Keratinocyte (primary cell): ENCODE measurements around the gene ZNF454. TPM values are rescaled to one million over a fixed set of nuclear protein-coding genes. Genes with fewer than 3 reads are reported as not detected.

Experiments used
- DNase-seq: peaks from one replicate; pipeline ENCODE4 v3.0.0-alpha.2; 2011; ENCODE audit warnings: low read depth, missing footprints, low spot score
- FAIRE-seq: peaks from 2 replicates; lab custom pipeline; 2011; peaks lifted over from hg19 to GRCh38; lab: Jason Lieb, UNC
- H2AFZ ChIP-seq: 2 replicates; pipeline ENCODE4 v1.6.0; 2012; ENCODE audit warnings: low read length, control low read depth, inconsistent platforms; ENCODE audit not compliant: control insufficient read depth
- H3K27ac ChIP-seq: 2 replicates; pipeline ENCODE4 v1.5.1; 2011; ENCODE audit warnings: low read length; ENCODE audit not compliant: control insufficient read depth, insufficient read depth
- H3K27me3 ChIP-seq: 3 replicates; pipeline ENCODE4 v1.6.0; 2011; ENCODE audit warnings: low read length; ENCODE audit not compliant: control insufficient read depth, insufficient read depth; ENCODE audit errors: extremely low read depth
- H3K36me3 ChIP-seq, 2 experiments: 2 replicates in 1 of 2; 3 replicates in 1 of 2; pipeline ENCODE4 v1.5.1; 2011; ENCODE audit warnings: low read length in 2 of 2, mild to moderate bottlenecking in 1 of 2; ENCODE audit not compliant: control insufficient read depth in 2 of 2, insufficient read depth in 2 of 2; ENCODE audit errors: extremely low read depth in 1 of 2
- H3K4me1 ChIP-seq: 3 replicates; pipeline ENCODE4 v1.5.1; 2011; ENCODE audit warnings: low read length; ENCODE audit not compliant: control insufficient read depth, insufficient read depth; ENCODE audit errors: extremely low read depth
- H3K4me2 ChIP-seq: 3 replicates; pipeline ENCODE4 v1.6.0; 2011; ENCODE audit warnings: low read depth, low read length; ENCODE audit not compliant: control insufficient read depth, insufficient read depth; ENCODE audit errors: extremely low read depth
- H3K4me3 ChIP-seq, 3 experiments: fragments of 200-600 bp in 1 of 3; sonication (generic) in 1 of 3; 2 replicates in 2 of 3; 3 replicates in 1 of 3; pipeline ENCODE4 v1.5.1; 2011 to 2016; ENCODE audit warnings: low read length in 3 of 3, mild to moderate bottlenecking in 3 of 3, control low read depth in 2 of 3, inconsistent platforms in 1 of 3, low read depth in 1 of 3, mixed read lengths in 1 of 3, mixed run types in 1 of 3, moderate library complexity in 1 of 3; ENCODE audit not compliant: control insufficient read depth in 2 of 3, insufficient read depth in 2 of 3; ENCODE audit errors: extremely low read depth in 1 of 3
- H3K79me2 ChIP-seq: 2 replicates; pipeline ENCODE4 v1.6.0; 2012; ENCODE audit warnings: low read length; ENCODE audit not compliant: control insufficient read depth, insufficient read depth
- H3K9ac ChIP-seq: 3 replicates; pipeline ENCODE4 v1.6.0; 2011; ENCODE audit warnings: low read length; ENCODE audit not compliant: control insufficient read depth, insufficient read depth; ENCODE audit errors: extremely low read depth
- H3K9me1 ChIP-seq: 3 replicates; pipeline ENCODE4 v1.6.0; 2011; ENCODE audit warnings: low read length; ENCODE audit not compliant: control insufficient read depth, insufficient read depth; ENCODE audit errors: extremely low read depth
- H3K9me3 ChIP-seq: 2 replicates; pipeline ENCODE4 v1.5.1; 2012; ENCODE audit warnings: low read depth, low read length; ENCODE audit not compliant: control insufficient read depth
- H4K20me1 ChIP-seq: 3 replicates; pipeline ENCODE4 v1.6.0; 2011; ENCODE audit warnings: low read length; ENCODE audit not compliant: control insufficient read depth, insufficient read depth; ENCODE audit errors: extremely low read depth
- CTCF ChIP-seq, 3 experiments: IDR thresholded peaks in 1 of 3; conservative IDR thresholded peaks in 1 of 3; optimal IDR thresholded peaks in 1 of 3; 2 replicates in 2 of 3; 3 replicates in 1 of 3; pipeline versions ENCODE3 to v1.5.1; 2011; ENCODE audit warnings: low read length in 3 of 3, mild to moderate bottlenecking in 3 of 3, moderate library complexity in 2 of 3, control low read depth in 1 of 3, inconsistent platforms in 1 of 3; ENCODE audit not compliant: insufficient read depth in 2 of 3; ENCODE audit errors: extremely low read depth in 1 of 3
- EZH2 ChIP-seq: IDR thresholded peaks from one replicate; pipeline ENCODE4 v1.6.1; 2012; ENCODE audit warnings: inconsistent platforms, mild to moderate bottlenecking, low read length, moderate library complexity
- dilution Hi-C: fragments of 300-500 bp; cut with MboI; formaldehyde crosslinking; loops from one replicate; pipeline ENCODE4 v1.7.0; 2020; ENCODE audit warnings: low sequenced_read_pairs; ENCODE audit not compliant: extremely low pct_ligation_motif_present
- polyA plus RNA-seq, 5 experiments: library from polyadenylated mRNA; depleted of rRNA in 3 of 5; stranded (reverse) in 3 of 5; stranded (forward) in 1 of 5; unstranded in 1 of 5; fragments of >200 nt; gene quantifications; 1 replicate in 1 of 5; 2 replicates in 3 of 5; 3 replicates in 1 of 5; pipeline versions ENCODE4 v1.2.1 to v1.2.3, GENCODE V29; 2011 to 2012; ENCODE audit warnings: missing spikeins in 2 of 5, low read depth in 1 of 5, low replicate concordance in 1 of 5

The ZNF454 gene
- polyA plus RNA-seq, 1 donor (not counting 4 experiments of a cell fraction or from before 2014, with no cell fraction given), result 0.08 TPM

- DNase-seq (no peak), FAIRE-seq (no peak)
- no peaks in the 10 kb centered on the region for H4K20me1 ChIP-seq
- peaks cover 9% of the 10 kb centered on the region for H3K9me3 ChIP-seq
- dilution Hi-C loops, result no loop called here
- H3K4me2 ChIP-seq, result no peak overlapping the region
- TF ChIP-seq CTCF (optimal IDR thresholded peaks at IDR 0.05 in 1 of 3, IDR thresholded peaks at IDR 0.05 in 1 of 3, conservative IDR thresholded peaks at IDR 0.05 in 1 of 3; ENCODE audit: extremely low read depth in 1 of 3, insufficient read depth in 2 of 3, low read length in 3 of 3) (no peak), EZH2 (no peak)
- no peaks in the 10 kb centered on the region for H3K79me2 ChIP-seq
- no peak overlapping the region for H3K4me3 ChIP-seq
- H3K9me1 ChIP-seq, result no peaks in the 10 kb centered on the region
- H3K27ac ChIP-seq, result no peak overlapping the region
- no peak overlapping the region for H2AFZ ChIP-seq
- no peaks in the 10 kb centered on the region for H3K4me1 ChIP-seq
- peaks cover 14% of the 10 kb centered on the region for H3K27me3 ChIP-seq
- H3K9ac ChIP-seq, result no peak overlapping the region
- H3K36me3 ChIP-seq, result no peaks in the 10 kb centered on the region
Observed at GRCh38 chr5:178993955-178994579, 53.1 kb downstream of the ZNF454 start.

- H2AFZ ChIP-seq, result no peak within 1 kb of the TSS
Observed at GRCh38 chr5:178994580-178995340, 53.8 kb downstream of the ZNF454 start, which contains the start of gene GRM6. Gene GRM6, minus strand, starts transcription at chr5:178995320. Its CDS starts 376 bp downstream, at chr5:178994944.

More at GRCh38 chr5:178994580-178995340, 53.8 kb downstream of the ZNF454 start, which contains the start of gene GRM6:
- Histone ChIP-seq H3K79me2 (no peaks in the 10 kb centered on the region), H3K27me3 (peaks cover 14% of the 10 kb centered on the region), H4K20me1 (no peaks in the 10 kb centered on the region), H3K9me3 (peaks cover 9% of the 10 kb centered on the region), H3K4me1 (no peaks in the 10 kb centered on the region), H3K9ac (no peak within 1 kb of the TSS), H3K4me2 (no peak within 1 kb of the TSS), H3K9me1 (no peaks in the 10 kb centered on the region), H3K36me3 (no peaks in the 10 kb centered on the region), H3K27ac (no peak within 1 kb of the TSS), H3K4me3 (no peak within 1 kb of the TSS)
- DNase-seq (no peak), FAIRE-seq (no peak)
- dilution Hi-C loops, result no loop called here
- TF ChIP-seq EZH2 (no peak), CTCF (optimal IDR thresholded peaks at IDR 0.05 in 1 of 3, IDR thresholded peaks at IDR 0.05 in 1 of 3, conservative IDR thresholded peaks at IDR 0.05 in 1 of 3; ENCODE audit: extremely low read depth in 1 of 3, insufficient read depth in 2 of 3, low read length in 3 of 3) (no peak)
